Measurements from ENCODE around the gene ZNF236. TPM values are rescaled to one million over a fixed set of nuclear protein-coding genes. Genes with fewer than 3 reads are reported as not detected.
A peak's percentile ranks its signal among the peaks of the same experiment; 100 is the strongest.

The ZNF236 gene
- total and polyA plus RNA-seq, 2 donors (not counting 3 experiments of a cell fraction or from before 2014, with no cell fraction given): 4.5 to 14.7 TPM

DNA sequence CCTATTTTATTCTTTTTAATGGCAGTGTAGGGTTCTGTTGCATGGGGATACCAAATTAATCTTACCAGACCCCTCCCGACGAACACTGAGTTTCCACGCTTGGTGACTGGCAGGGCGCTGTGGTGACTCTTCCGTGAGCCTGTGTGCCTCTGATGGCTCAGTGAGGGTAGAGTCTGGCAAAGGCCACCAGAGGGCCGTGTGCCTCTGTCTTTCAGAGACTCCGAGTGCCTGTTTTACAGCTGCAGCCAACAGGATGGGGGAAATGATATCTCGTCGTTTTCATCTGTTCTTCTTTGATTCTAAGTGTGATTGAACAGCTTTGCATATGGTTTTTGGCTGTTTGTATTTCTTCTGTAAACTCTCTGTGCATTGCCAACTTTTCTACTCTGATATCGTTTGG is 99.8 kb downstream of the ZNF236 start:
- peak; percentile 66 for DNase-seq (ENCODE audit: low read depth, low spot score)
- H3K4me1 ChIP-seq (ENCODE audit: control insufficient read depth, extremely low read depth, insufficient read depth, low read length): no peaks in the 10 kb centered on the region
- H3K36me3 ChIP-seq (ENCODE audit: control insufficient read depth in 2 of 2, extremely low read depth in 1 of 2, insufficient read depth in 2 of 2, low read length in 2 of 2): peaks cover 8 to 15% of the 10 kb centered on the region in 2 experiments
- TF ChIP-seq, protein P1, sequence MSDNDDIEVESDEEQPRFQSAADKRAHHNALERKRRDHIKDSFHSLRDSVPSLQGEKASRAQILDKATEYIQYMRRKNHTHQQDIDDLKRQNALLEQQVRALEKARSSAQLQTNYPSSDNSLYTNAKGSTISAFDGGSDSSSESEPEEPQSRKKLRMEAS (IDR thresholded peaks at IDR 0.05; ENCODE audit: insufficient read depth, insufficient read length): no peak
- TF ChIP-seq, protein P2, sequence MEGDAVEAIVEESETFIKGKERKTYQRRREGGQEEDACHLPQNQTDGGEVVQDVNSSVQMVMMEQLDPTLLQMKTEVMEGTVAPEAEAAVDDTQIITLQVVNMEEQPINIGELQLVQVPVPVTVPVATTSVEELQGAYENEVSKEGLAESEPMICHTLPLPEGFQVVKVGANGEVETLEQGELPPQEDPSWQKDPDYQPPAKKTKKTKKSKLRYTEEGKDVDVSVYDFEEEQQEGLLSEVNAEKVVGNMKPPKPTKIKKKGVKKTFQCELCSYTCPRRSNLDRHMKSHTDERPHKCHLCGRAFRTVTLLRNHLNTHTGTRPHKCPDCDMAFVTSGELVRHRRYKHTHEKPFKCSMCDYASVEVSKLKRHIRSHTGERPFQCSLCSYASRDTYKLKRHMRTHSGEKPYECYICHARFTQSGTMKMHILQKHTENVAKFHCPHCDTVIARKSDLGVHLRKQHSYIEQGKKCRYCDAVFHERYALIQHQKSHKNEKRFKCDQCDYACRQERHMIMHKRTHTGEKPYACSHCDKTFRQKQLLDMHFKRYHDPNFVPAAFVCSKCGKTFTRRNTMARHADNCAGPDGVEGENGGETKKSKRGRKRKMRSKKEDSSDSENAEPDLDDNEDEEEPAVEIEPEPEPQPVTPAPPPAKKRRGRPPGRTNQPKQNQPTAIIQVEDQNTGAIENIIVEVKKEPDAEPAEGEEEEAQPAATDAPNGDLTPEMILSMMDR (IDR thresholded peaks at IDR 0.05; ENCODE audit: extremely low read depth in 1 of 2, insufficient read depth in 1 of 2, low read depth in 1 of 2, low read length in 2 of 2): peak; percentile 47 to 76
- no TSS peak for BruUV-seq (replicated peaks)
- intact Hi-C loops (cut with micrococcal nuclease): loop anchor here (1.0 to 2.0 kb wide), 3 partner anchors 61 to 137 kb away; no protein-coding TSS in a partner anchor
- no peaks in the 10 kb centered on the region for H3K9me1 ChIP-seq (replicated peaks; ENCODE audit: control insufficient read depth, extremely low read depth, insufficient read depth, low read length)
- H3K27me3 ChIP-seq (ENCODE audit: control insufficient read depth in 2 of 2, insufficient read depth in 2 of 2, low read length in 2 of 2): no peaks in the 10 kb centered on the region
- no peak overlapping the region for H2AFZ ChIP-seq (ENCODE audit: low read depth, low read length)
- H3K27ac ChIP-seq (ENCODE audit: insufficient read depth, low read depth, low read length): no peak overlapping the region
- H3K9me3 ChIP-seq (replicated peaks; ENCODE audit: control insufficient read depth, insufficient read depth, low read length): no peaks in the 10 kb centered on the region
- peak; percentile 77 for FAIRE-seq
- H3K4me3 ChIP-seq (replicated peaks in 1 of 3; ENCODE audit: insufficient read depth in 1 of 3, low read depth in 1 of 3, low read length in 3 of 3): no peak overlapping the region
- H3K9ac ChIP-seq (replicated peaks; ENCODE audit: extremely low read depth, insufficient read depth, low read length): no peak overlapping the region
- H3K79me2 ChIP-seq (ENCODE audit: control insufficient read depth, insufficient read depth, low read length): no peaks in the 10 kb centered on the region
- POLR2A ChIA-PET: interaction anchor here (0.7 kb wide), 1 partner anchor 134 kb away, joined by 3 read pairs; no protein-coding TSS in a partner anchor
- H3K4me2 ChIP-seq (ENCODE audit: insufficient read depth, low read length): no peak overlapping the region
- no peaks in the 10 kb centered on the region for H4K20me1 ChIP-seq (replicated peaks; ENCODE audit: control insufficient read depth, extremely low read depth, insufficient read depth, low read length)
- CTCF ChIA-PET: interaction anchor here (0.6 to 3.7 kb wide), 19 partner anchors 10 to 291 kb away, joined by 3 to 74 read pairs (median 4); no protein-coding TSS in a partner anchor
- dilution Hi-C loops (cut with MboI; ENCODE audit: extremely low pct_ligation_motif_present, low sequenced_read_pairs): no loop called here

DNA sequence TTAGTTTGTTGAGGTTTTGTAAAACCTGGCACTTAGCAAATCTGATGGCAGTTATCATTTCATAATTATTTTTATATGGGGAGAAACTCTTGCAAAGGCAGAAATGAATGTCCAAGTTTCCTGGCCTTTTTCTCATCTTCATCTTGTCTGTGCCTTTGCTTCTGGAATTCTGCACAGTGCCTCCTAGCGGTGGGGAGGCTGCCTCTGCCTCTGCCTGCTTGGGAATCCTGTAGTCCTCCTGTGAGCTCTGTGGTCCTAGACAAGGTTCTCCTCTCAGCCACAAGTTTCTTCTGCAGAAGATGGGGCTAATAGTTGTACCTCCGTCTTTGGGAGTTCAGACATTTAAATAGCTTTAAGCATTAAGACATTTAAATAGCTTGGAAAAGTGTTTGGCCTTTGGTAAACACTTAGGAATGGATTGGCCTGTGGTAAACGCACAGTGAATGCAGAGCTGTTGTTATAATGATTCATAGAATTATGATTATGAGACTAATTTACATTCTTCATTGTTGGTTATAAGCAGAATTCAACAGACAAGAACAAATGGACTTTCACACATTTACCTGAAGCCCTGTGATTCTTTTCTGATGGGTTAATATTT is 101.2 kb downstream of the ZNF236 start:
- intact Hi-C loops (cut with micrococcal nuclease) (loop anchor here (2.0 kb wide), 2 partner anchors 121 to 135 kb away; no protein-coding TSS in a partner anchor), dilution Hi-C loops (cut with MboI; ENCODE audit: extremely low pct_ligation_motif_present, low sequenced_read_pairs) (no loop called here)
- Histone ChIP-seq H3K9ac (replicated peaks; ENCODE audit: extremely low read depth, insufficient read depth, low read length) (no peak overlapping the region), H3K9me1 (replicated peaks; ENCODE audit: control insufficient read depth, extremely low read depth, insufficient read depth, low read length) (no peaks in the 10 kb centered on the region), H3K4me2 (ENCODE audit: insufficient read depth, low read length) (no peak overlapping the region), H3K27me3 (ENCODE audit: control insufficient read depth in 2 of 2, insufficient read depth in 2 of 2, low read length in 2 of 2) (no peaks in the 10 kb centered on the region), H3K36me3 (ENCODE audit: control insufficient read depth in 2 of 2, extremely low read depth in 1 of 2, insufficient read depth in 2 of 2, low read length in 2 of 2) (peaks cover 9 to 18% of the 10 kb centered on the region in 2 experiments), H3K27ac (ENCODE audit: insufficient read depth, low read depth, low read length) (no peak overlapping the region), H3K9me3 (replicated peaks; ENCODE audit: control insufficient read depth, insufficient read depth, low read length) (no peaks in the 10 kb centered on the region), H4K20me1 (replicated peaks; ENCODE audit: control insufficient read depth, extremely low read depth, insufficient read depth, low read length) (no peaks in the 10 kb centered on the region), H3K4me3 (replicated peaks in 1 of 3; ENCODE audit: insufficient read depth in 1 of 3, low read depth in 1 of 3, low read length in 3 of 3) (no peak overlapping the region), H3K4me1 (ENCODE audit: control insufficient read depth, extremely low read depth, insufficient read depth, low read length) (no peaks in the 10 kb centered on the region), H2AFZ (ENCODE audit: low read depth, low read length) (no peak overlapping the region), H3K79me2 (ENCODE audit: control insufficient read depth, insufficient read depth, low read length) (no peaks in the 10 kb centered on the region)
- TF ChIP-seq POLR2AphosphoS5 (IDR thresholded peaks at IDR 0.05; ENCODE audit: insufficient read depth, low read depth, low read length) (no peak), JUN (IDR thresholded peaks at IDR 0.05; ENCODE audit: borderline replicate concordance, insufficient read depth, insufficient read length, low read depth) (no peak)
- TF ChIP-seq, protein P2 (IDR thresholded peaks at IDR 0.05; ENCODE audit: extremely low read depth in 1 of 2, insufficient read depth in 1 of 2, low read depth in 1 of 2, low read length in 2 of 2): peak; percentile 51 to 52
- DNase-seq (ENCODE audit: low read depth, low spot score) (peak; percentile 13), FAIRE-seq (no peak)
- ChIA-PET POLR2A (no interaction called here), CTCF (interaction anchor here (0.7 to 3.7 kb wide), 8 partner anchors 12 to 288 kb away, joined by 3 to 74 read pairs (median 4); no protein-coding TSS in a partner anchor)
- no TSS peak for BruUV-seq (replicated peaks)

Data from endothelial cell of umbilical vein (primary cell).